GM21367 (cell line): ENCODE measurements around the gene TMEM63B.
"Not testable (repeated sequence)": the region's sequence is repeated elsewhere in the genome, so short reads cannot be mapped to it uniquely, and the experiment has no call there.

ENCODE experiments used
- ATAC-seq: cut with Tn5 transposase; IDR thresholded peaks from one replicate; pipeline ENCODE4 v1.9.1; 2021; ENCODE audit not compliant: unreplicated experiment

TMEM63B gene

DNA sequence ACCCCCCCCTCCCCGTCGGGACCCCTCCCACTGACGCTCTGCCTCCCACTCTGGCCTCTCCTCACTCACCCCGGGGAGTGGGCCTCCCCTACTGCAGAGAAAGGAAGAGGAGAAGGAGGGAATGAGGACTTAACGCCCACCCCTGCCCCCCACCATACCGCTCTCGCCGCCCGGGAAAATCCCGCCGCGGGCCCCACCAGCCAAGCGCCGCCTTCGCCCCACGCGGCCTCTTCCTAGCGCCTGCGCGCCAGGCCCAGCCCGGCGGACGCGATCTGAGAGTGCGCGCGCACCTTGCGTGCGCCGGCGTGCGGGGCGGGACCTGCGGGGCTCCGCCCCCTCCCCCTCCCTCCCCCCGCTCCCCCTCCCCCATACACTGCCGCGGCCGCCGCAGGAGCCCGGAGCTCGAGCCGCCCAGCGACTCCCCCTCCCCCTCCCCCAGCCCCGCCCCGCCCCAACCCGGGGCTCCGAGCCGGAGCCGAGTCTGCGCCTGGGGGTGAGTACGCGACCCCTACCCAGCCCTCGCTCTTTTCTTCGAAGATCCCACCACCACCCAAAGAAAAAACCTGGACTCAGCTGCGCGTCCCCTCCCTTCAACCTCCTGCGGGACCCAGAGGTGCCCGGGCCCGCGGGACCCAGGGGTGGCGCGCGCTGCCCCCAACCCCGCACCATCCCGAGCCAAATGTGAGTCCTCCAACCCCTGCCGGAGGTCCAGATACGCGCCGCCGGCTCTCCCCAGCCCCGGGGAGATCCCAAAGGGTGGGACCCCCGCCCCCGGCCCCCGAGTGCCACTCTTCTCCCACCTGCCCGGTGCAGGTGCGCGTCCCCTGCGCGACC is at the start of gene TMEM63B, which contains the start of gene MRPL14:
TMEM63B (plus strand) TSS at position 369 of the 834 bp plus-strand sequence. CDS start 7,031 bp downstream, outside the sequence.
MRPL14 (minus strand) TSS at position 267 of the 834 bp plus-strand sequence. CDS start 10,841 bp downstream, outside the sequence.
- ATAC-seq, result peak; percentile 56

- ATAC-seq, result no peak
Observed at GRCh38 chr6:44078219-44078826, 49.0 kb upstream of the TMEM63B start.

DNA sequence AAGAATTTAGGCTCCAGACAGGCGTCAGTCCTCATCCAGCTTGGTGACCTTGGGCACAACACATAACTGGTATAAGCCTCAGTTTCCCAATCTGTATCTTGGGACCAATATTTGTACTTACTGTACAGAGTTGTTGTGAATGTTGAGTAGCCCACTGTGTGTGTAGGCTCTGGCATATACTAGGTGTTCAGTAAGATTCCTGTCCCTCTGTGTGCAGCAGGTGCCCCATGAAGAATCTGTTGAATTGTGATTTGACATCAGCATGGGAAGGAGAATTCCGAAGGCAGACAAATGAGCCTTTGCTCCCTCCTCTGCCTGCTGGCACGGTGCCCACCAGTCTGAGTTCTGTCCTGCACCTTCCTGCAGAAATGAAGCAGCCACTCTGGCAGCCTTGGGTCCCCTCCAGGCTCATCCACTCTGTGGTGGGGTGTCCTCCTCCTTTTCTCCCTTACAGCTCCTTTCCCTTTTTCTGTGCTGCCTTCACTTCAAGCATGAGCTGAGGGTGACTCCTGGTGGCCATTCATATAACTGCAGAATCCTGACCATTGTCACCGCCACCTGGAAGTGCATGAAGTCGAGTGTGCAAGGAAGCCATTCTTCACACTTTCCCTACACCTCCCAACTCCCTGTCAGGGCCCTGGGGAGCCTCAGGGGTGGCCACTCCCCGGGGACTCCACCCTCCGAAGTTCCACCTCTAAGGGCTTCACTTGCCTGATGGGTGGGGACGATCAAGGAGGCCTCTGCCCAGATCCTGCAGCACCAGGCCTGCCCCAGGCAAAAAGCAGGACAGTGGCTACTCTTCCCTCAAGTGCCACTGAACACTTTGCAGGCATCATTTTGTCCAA is 48.3 kb upstream of the TMEM63B start:
- no peak for ATAC-seq

GRCh38 chr6:44079672-44080071 is 47.7 kb upstream of the TMEM63B start:
- ATAC-seq, result no peak

GRCh38 chr6:44080561-44081521 is 46.5 kb upstream of the TMEM63B start:
- ATAC-seq, result no peak

- no peak for ATAC-seq
Observed at GRCh38 chr6:44081753-44082152, 45.6 kb upstream of the TMEM63B start.

GRCh38 chr6:44082872-44083321 is 44.5 kb upstream of the TMEM63B start:
- ATAC-seq, result no peak

GRCh38 chr6:44084231-44085014 is 42.9 kb upstream of the TMEM63B start:
- no peak for ATAC-seq

GRCh38 chr6:44085219-44085618 is 42.1 kb upstream of the TMEM63B start:
- no peak for ATAC-seq

DNA sequence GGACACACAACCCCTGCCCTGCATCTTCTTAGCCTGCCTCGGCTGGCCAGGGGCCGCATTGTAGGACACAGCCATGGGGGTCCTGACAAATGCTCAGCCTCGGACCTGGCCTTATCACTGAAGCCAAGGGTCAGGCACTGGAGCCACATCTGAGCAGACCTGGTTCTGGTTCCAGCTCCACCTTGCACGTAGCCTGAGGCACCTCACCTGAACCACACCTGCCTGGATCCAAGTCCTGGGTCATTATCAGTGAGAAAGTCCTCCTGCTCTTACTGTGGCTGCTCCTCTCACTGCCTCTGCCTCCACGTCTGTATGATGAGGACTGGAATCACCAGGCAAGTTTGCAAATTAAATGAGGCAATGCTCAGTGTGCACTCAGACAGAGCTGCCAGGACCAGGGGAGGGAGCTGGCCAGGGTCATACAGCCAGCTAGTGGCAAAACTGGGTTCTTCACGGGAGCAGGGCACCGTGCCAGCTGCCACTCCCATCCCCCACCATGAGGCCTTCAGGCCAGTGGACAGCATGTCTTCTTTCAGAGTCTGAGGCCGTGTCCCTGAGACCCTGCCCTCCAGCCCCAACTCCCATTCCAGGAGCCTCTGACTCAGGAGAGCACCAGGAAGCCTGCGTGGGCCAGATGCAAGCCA is 40.3 kb upstream of the TMEM63B start:
- no peak for ATAC-seq

- ATAC-seq, result no peak
Observed at GRCh38 chr6:44087623-44088022, 39.7 kb upstream of the TMEM63B start.

DNA sequence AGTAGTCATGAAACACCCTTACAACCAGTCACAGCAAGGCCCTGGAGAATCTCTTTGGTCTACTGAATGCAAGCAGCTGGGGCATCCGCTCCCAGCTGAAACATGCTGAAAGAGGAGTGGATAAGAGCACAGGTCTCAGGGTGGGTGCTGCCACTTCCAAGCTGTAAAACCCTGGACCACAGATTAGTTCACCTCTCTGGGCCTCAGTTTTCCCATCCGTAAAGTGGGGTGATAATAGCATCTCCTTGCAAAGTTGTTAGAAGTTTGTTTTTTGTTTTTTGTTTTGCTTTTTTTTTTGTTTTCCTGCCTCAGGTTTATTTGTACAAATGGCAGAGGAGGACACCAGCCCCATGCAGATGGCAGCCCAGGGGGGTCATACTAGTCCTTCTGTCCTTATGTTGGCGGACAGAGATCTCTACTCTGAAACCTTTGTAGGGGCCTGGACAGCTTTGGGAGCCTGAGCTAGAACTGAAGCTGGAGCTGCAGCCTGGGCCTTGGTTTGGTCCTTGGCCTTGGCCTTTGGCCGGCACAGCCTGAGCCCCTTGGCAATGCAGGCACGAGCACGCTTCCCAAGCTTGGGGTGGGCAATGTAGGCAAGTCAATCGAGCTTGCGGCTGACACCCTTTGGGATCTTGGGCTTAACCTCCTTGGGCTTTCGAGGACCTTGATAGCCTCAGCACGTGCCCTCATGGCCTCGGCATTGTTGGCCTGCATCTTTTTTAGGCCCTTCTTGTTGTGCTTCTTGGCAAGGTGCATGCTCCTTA is 38.3 kb upstream of the TMEM63B start:
- ATAC-seq, result no peak

DNA sequence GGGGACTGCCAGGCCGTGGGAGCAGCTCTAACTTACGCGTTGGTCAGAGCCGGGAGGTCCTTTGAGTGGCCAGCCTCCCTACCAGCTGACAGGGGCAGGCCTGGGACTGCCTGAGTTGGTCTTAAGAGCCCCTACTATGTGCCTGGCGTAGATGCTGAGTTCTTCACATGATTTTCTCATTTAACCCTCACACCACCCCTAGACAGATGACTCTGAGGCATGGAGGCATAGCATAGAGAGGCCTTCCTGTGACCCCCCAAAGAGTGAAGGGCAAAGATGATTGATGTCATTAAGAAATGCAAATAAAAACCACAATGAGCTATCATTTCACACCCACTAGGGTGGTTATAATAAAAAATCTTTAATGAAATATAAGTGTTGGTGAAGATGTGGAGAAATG is 36.9 kb upstream of the TMEM63B start:
- no peak for ATAC-seq

- not testable (repeated sequence) for ATAC-seq
Observed at GRCh38 chr6:44091356-44091755, 36.0 kb upstream of the TMEM63B start.

DNA sequence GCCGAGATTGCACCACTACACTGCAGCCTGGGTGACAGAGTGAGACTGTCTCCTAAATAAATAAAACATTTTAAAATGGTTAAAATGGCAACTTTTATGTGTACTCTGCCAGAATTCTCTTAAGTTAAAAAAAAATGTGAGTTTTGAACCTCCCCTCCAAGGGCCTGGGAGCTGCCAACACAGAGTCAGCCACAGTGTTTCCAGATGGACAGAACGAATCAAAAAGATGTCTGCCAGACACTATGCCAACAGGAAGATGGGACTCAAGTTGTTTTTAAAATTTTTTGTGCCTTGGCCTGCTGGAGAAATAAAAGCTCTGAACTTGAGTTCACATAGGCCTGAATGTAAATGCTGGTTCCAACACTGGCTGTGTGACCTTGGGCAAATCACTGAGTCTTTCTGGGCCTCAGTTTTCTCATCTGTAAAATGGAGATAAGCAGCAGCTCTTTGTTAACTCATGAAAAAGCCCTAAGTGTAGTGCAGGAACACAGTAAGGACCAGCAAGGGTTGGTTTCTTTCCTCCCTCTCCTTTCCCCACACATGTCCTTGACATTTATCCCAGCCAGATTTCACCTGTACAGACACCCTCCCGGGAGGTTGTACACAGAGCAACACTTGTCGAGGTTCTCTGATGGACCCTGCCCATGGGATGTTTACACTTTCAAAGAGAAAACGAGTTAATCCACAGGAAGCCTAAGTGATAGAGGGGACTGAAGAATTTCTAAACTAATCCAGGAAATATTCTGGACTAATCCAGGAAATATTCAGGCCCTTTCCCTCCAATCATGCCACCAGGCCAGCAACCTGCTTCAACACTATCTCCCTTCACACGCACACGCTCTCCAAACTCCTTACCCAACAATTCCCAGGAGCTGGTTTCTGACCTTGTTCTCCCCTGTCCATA is 35.1 kb upstream of the TMEM63B start:
- no peak for ATAC-seq

DNA sequence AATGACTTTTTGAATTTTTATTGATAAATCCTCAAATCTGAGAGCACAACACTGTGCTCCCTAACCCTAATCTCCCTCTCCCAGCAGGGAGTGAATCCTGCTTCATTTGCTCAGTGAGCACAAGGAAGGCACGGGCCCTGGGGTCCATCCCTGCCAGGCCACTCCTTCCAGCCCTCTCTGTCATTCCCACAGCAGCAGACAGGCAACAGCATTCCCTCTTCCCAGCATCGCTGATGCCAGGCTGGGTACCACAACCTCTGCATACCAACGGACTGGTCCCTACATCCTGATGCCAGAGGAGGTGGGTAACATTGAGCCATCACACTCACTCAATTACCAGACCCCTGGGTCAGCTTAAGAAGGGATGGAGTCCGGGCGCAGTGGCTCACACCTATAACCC is 34.3 kb upstream of the TMEM63B start:
- no peak for ATAC-seq

GRCh38 chr6:44093750-44094402 is 33.5 kb upstream of the TMEM63B start:
- ATAC-seq, result no peak
